H7 (cell line): ENCODE results near the gene APOL2. TPM values are rescaled to one million over a fixed set of nuclear protein-coding genes. Genes with fewer than 3 reads are reported as not detected.
"Not testable (repeated sequence)": the region's sequence is repeated elsewhere in the genome, so short reads cannot be mapped to it uniquely, and the experiment has no call there.

Experiments
- DNase-seq: peaks from one replicate; pipeline ENCODE4 v3.0.0; 2012
- H3K27me3 ChIP-seq: 2 replicates; pipeline ENCODE4 v1.6.0; 2011; ENCODE audit warnings: mild to moderate bottlenecking, low read length; ENCODE audit not compliant: control insufficient read depth, insufficient read depth
- H3K36me3 ChIP-seq: replicated peaks from 2 replicates; pipeline ENCODE4 v1.5.1; 2011; ENCODE audit warnings: low read length; ENCODE audit not compliant: control insufficient read depth, insufficient read depth
- H3K4me3 ChIP-seq: 2 replicates; pipeline ENCODE4 v1.5.1; 2011; ENCODE audit warnings: low read depth, mild to moderate bottlenecking, control low read depth, low read length, moderate library complexity; ENCODE audit not compliant: insufficient read depth
- total RNA-seq: library from RNA; depleted of rRNA; stranded (reverse); fragments of >200 nt; shearing (Covaris generic); gene quantifications from 2 replicates; pipeline ENCODE4 v1.2.3, GENCODE V29; 2014

APOL2 gene
- total RNA-seq, 1 experiment from 2014 or later: 18.0 TPM

- Histone ChIP-seq H3K36me3 (peaks cover 2% of the 10 kb centered on the region; the same call in 1 of the 2 replicates), H3K27me3 (no peaks in the 10 kb centered on the region), H3K4me3 (no peak overlapping the region)
- DNase-seq: no peak
Measured at GRCh38 chr22:36237462-36238372, 1.6 kb downstream of the APOL2 start.

- no peak overlapping the region for H3K4me3 ChIP-seq
- peaks cover 2% of the 10 kb centered on the region; the same call in 1 of the 2 replicates for H3K36me3 ChIP-seq
- no peaks in the 10 kb centered on the region for H3K27me3 ChIP-seq
- no peak for DNase-seq
Measured at GRCh38 chr22:36236388-36237319, 2.7 kb downstream of the APOL2 start.

DNA sequence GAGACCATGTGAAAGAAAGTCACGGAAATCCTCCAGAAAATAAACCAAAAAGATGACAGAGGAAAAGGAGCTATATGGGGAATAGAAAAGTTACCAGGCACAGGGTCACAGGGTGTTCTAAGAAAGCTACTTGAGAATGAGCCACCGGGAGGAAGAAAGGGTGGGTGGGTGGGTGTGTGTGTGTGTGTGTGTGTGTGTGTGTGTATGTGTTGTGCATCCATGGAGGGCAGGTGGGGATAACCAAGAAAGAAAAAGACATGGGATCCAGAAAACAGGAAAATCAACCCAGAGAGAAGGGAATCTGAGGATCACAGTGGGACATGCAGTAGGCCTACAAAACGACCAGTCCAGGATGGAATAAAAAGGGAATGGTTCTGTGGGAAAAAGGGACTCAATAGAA lies 3.7 kb downstream of the APOL2 start:
- Histone ChIP-seq H3K4me3 (no peak overlapping the region), H3K27me3 (no peaks in the 10 kb centered on the region), H3K36me3 (peaks cover 2% of the 10 kb centered on the region; the same call in 1 of the 2 replicates)
- no peak for DNase-seq

- DNase-seq: no peak
- no peak overlapping the region for H3K4me3 ChIP-seq
- peaks cover 2% of the 10 kb centered on the region for H3K36me3 ChIP-seq
- no peaks in the 10 kb centered on the region for H3K27me3 ChIP-seq
Measured at GRCh38 chr22:36234919-36235318, 4.4 kb downstream of the APOL2 start.

- no peaks in the 10 kb centered on the region for H3K27me3 ChIP-seq
- H3K36me3 ChIP-seq: peaks cover 2% of the 10 kb centered on the region
- DNase-seq: no peak
- no peak overlapping the region for H3K4me3 ChIP-seq
Measured at GRCh38 chr22:36234213-36234612, 5.1 kb downstream of the APOL2 start.

DNA sequence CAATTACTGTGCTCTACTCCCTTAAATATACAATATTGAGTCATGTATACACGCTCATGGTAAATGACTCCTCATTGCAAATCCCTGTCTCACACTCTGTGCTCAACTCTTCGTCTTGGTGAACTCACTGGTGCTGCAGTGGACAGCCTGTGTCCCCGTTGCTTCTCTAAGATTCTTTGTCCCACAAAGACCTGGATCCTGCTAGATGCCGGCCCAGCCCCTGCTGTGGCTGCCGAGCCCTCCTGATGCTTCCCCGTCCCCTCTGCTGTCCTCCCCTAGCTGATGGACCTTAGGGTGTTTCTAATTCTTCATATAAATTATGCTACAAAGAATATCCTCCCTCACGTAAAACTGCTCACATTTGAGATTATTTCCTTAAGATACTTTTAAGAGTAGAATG lies 5.5 kb downstream of the APOL2 start:
- Histone ChIP-seq H3K27me3 (no peaks in the 10 kb centered on the region), H3K4me3 (no peak overlapping the region), H3K36me3 (peaks cover 2% of the 10 kb centered on the region)
- no peak for DNase-seq

- Histone ChIP-seq H3K36me3 (peaks cover 2% of the 10 kb centered on the region), H3K27me3 (no peaks in the 10 kb centered on the region), H3K4me3 (no peak overlapping the region)
Measured at GRCh38 chr22:36232715-36233401, 6.5 kb downstream of the APOL2 start.

GRCh38 chr22:36231051-36231450 lies 8.3 kb downstream of the APOL2 start:
- not testable (repeated sequence) for H3K27me3 ChIP-seq, H3K4me3 ChIP-seq, H3K36me3 ChIP-seq
- DNase-seq: peak; percentile 62

More at GRCh38 chr22:36232715-36233401, 6.5 kb downstream of the APOL2 start:
- DNase-seq: no peak

- DNase-seq, H3K27me3 ChIP-seq, H3K36me3 ChIP-seq, H3K4me3 ChIP-seq: not testable (repeated sequence)
Measured at GRCh38 chr22:36229649-36230048, 9.7 kb downstream of the APOL2 start.

- peaks cover 3% of the 10 kb centered on the region for H3K36me3 ChIP-seq
- no peaks in the 10 kb centered on the region for H3K27me3 ChIP-seq
- no peak overlapping the region for H3K4me3 ChIP-seq
- DNase-seq: no peak
Measured at GRCh38 chr22:36228944-36229343, 10.4 kb downstream of the APOL2 start.

DNA sequence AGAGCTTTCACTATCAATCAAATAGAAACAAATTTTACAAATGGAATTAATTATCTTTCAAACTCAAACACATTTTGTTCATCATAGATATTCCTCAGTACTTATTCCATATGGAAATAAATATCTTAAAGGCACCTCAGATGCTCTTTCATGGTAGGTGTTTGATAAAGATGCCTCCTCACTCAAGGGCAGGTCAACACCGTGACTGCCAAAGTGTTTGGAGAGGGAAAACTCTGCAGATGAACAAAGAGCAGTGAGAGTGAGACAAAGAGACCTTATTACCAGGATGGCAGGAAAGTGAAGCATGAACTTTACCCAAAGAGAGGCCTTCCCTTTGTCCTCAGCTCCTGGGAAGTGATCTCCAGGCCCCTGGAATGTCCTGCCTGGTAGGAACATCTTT lies 11.0 kb downstream of the APOL2 start:
- not testable (repeated sequence) for DNase-seq, H3K36me3 ChIP-seq, H3K27me3 ChIP-seq, H3K4me3 ChIP-seq

GRCh38 chr22:36227806-36228205 lies 11.5 kb downstream of the APOL2 start:
- no peak overlapping the region for H3K4me3 ChIP-seq
- no peak for DNase-seq
- no peaks in the 10 kb centered on the region for H3K27me3 ChIP-seq
- H3K36me3 ChIP-seq: peaks cover 3% of the 10 kb centered on the region

GRCh38 chr22:36227396-36227795 lies 11.9 kb downstream of the APOL2 start:
- Histone ChIP-seq H3K27me3 (no peaks in the 10 kb centered on the region), H3K4me3 (no peak overlapping the region), H3K36me3 (peaks cover 3% of the 10 kb centered on the region)
- no peak for DNase-seq

DNA sequence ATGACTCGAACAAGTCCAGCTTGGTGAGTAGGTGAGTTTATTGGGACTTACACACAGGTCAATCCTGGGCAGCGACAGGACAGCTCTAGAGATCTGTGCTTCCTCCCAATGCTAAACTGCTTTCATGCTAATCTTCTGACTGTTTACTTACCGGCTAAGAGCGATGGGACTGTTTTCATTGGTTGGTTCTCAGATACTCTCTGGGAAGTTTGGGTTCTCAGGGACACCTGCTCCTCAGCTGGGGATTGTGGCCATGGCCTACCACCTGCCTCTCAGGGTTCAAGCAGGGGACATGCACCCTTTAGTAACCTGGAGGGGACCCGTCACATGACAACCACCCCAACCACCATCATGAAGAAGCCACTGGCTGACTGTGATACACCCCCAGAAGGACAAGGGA lies 13.1 kb downstream of the APOL2 start:
- H3K4me3 ChIP-seq: no peak overlapping the region
- DNase-seq: no peak
- H3K36me3 ChIP-seq: peaks cover 3% of the 10 kb centered on the region
- H3K27me3 ChIP-seq: no peaks in the 10 kb centered on the region
